ENCODE measurements around the gene SLC29A3. TPM values are rescaled to one million over a fixed set of nuclear protein-coding genes. Genes with fewer than 3 reads are reported as not detected.

The SLC29A3 gene
- polyA plus RNA-seq, 1 of the 3 experiments (the other 2 are of a cell fraction), result 3.8 TPM

- no peaks in the 10 kb centered on the region for H4K20me1 ChIP-seq (ENCODE audit: insufficient read depth)
- TF ChIP-seq SMC3 (IDR thresholded peaks at IDR 0.05; ENCODE audit: low read depth, low read length), result no peak
- TF ChIP-seq GABPA (IDR thresholded peaks at IDR 0.05; ENCODE audit: low read depth), result no peak
- no peak for TF ChIP-seq YY1 (IDR thresholded peaks at IDR 0.05; ENCODE audit: low read depth)
- no peak for TF ChIP-seq EP300 (IDR thresholded peaks at IDR 0.05; ENCODE audit: borderline replicate concordance in 1 of 2, low read depth in 1 of 2, low read length in 1 of 2)
- no peak for TF ChIP-seq REST (IDR thresholded peaks at IDR 0.05; ENCODE audit: low read depth, low read length)
- H3K4me1 ChIP-seq (ENCODE audit: control insufficient read depth in 1 of 2, insufficient read depth in 2 of 2, low read depth in 1 of 2, low read length in 1 of 2), result peaks cover 0 to 10% of the 10 kb centered on the region in 2 experiments; a peak in 1 of 4 replicates
- no peak overlapping the region for H3K27ac ChIP-seq (ENCODE audit: low read depth in 2 of 2, low read length in 1 of 2)
- ChIA-PET POLR2A (no interaction called here), CTCF (interaction anchor here (1.0 to 1.5 kb wide), 3 partner anchors 10 to 31 kb away, joined by 3 read pairs; no protein-coding TSS in a partner anchor)
- no peak overlapping the region for H2AFZ ChIP-seq (ENCODE audit: low read depth)
- no peaks in the 10 kb centered on the region for H3K79me2 ChIP-seq (ENCODE audit: insufficient read depth)
- H3K27me3 ChIP-seq (ENCODE audit: insufficient read depth), result no peaks in the 10 kb centered on the region
- WGBS (ENCODE audit: low lambda C conversion rate), result 90% methylated on average over 16 of the region's 16 CpGs
- H3K4me3 ChIP-seq (ENCODE audit: low read depth in 2 of 2, low read length in 1 of 2), result no peak overlapping the region
- H3K9me3 ChIP-seq, result no peaks in the 10 kb centered on the region
- no peak overlapping the region for H3K9ac ChIP-seq
- H3K36me3 ChIP-seq (replicated peaks in 1 of 2; ENCODE audit: control insufficient read depth in 1 of 2, insufficient read depth in 2 of 2, low read length in 1 of 2), result no peaks in the 10 kb centered on the region
- no peaks in the 10 kb centered on the region for H3F3A ChIP-seq (replicated peaks; ENCODE audit: insufficient read depth)
- no peak overlapping the region for H3K4me2 ChIP-seq
- no peaks in the 10 kb centered on the region for H3K9me2 ChIP-seq
- DNase-seq, result no peak
Observed at GRCh38 chr10:71362141-71362540, 43.1 kb downstream of the SLC29A3 start.

- no peak overlapping the region for H3K27ac ChIP-seq (ENCODE audit: low read depth in 2 of 2, low read length in 1 of 2)
- POLR2A ChIA-PET, result no interaction called here
- TF ChIP-seq FOXJ3 (CRISPR knock-in tag; IDR thresholded peaks at IDR 0.05) (no peak), NRF1 (IDR thresholded peaks at IDR 0.05; ENCODE audit: low read depth, low read length) (no peak), YY1 (IDR thresholded peaks at IDR 0.05; ENCODE audit: low read depth) (no peak), EZH2phosphoT487 (IDR thresholded peaks at IDR 0.05; ENCODE audit: borderline replicate concordance, low read depth) (no peak), FOXM1 (IDR thresholded peaks at IDR 0.05; ENCODE audit: low read depth) (no peak), ZBTB33 (IDR thresholded peaks at IDR 0.05; ENCODE audit: borderline replicate concordance, low read depth) (no peak), EP300 (IDR thresholded peaks at IDR 0.05; ENCODE audit: borderline replicate concordance in 1 of 2, low read depth in 1 of 2, low read length in 1 of 2) (no peak), GABPA (IDR thresholded peaks at IDR 0.05; ENCODE audit: low read depth) (no peak), USF1 (IDR thresholded peaks at IDR 0.05; ENCODE audit: borderline replicate concordance, low read depth) (no peak), RCOR1 (IDR thresholded peaks at IDR 0.05; ENCODE audit: low read length) (no peak), USF2 (IDR thresholded peaks at IDR 0.05; ENCODE audit: borderline replicate concordance, low read depth, low read length) (no peak), POLR2AphosphoS5 (IDR thresholded peaks at IDR 0.05; ENCODE audit: low read depth, low read length) (no peak), FOSL2 (IDR thresholded peaks at IDR 0.05; ENCODE audit: borderline replicate concordance, low read depth) (no peak), NFIC (IDR thresholded peaks at IDR 0.05; ENCODE audit: borderline replicate concordance) (no peak)
Observed at GRCh38 chr10:71363936-71364335, 44.9 kb downstream of the SLC29A3 start.

More at GRCh38 chr10:71363936-71364335, 44.9 kb downstream of the SLC29A3 start:
- Histone ChIP-seq H2AFZ (ENCODE audit: low read depth) (no peak overlapping the region), H3K9me2 (no peaks in the 10 kb centered on the region), H3K27me3 (ENCODE audit: insufficient read depth) (no peaks in the 10 kb centered on the region), H3F3A (replicated peaks; ENCODE audit: insufficient read depth) (no peaks in the 10 kb centered on the region), H3K79me2 (ENCODE audit: insufficient read depth) (no peaks in the 10 kb centered on the region), H3K4me2 (no peak overlapping the region), H3K9me3 (no peaks in the 10 kb centered on the region), H3K36me3 (replicated peaks in 1 of 2; ENCODE audit: control insufficient read depth in 1 of 2, insufficient read depth in 2 of 2, low read length in 1 of 2) (no peaks in the 10 kb centered on the region), H4K20me1 (ENCODE audit: insufficient read depth) (no peaks in the 10 kb centered on the region), H3K4me3 (ENCODE audit: low read depth in 2 of 2, low read length in 1 of 2) (no peak overlapping the region), H3K9ac (no peak overlapping the region), H3K4me1 (ENCODE audit: control insufficient read depth in 1 of 2, insufficient read depth in 2 of 2, low read depth in 1 of 2, low read length in 1 of 2) (no peaks in the 10 kb centered on the region)
- no peak for DNase-seq
- CTCF ChIA-PET, result interaction anchor here (1.3 kb wide), 1 partner anchor 21 kb away, joined by 8 read pairs; no protein-coding TSS in a partner anchor

Measured in SK-N-SH (cell line).